Colonic mucosa (tissue), 4 donors: ENCODE measurements around the gene SENP5. TPM values are rescaled to one million over a fixed set of nuclear protein-coding genes. Genes with fewer than 3 reads are reported as not detected.

Experiments
- DNase-seq: peaks from one replicate; pipeline ENCODE4 v3.0.0-alpha.2; 2020
- H3K27ac ChIP-seq: fragments of 200-600 bp; one replicate; pipeline ENCODE4 v1.8.0; 2021
- H3K27me3 ChIP-seq: fragments of 200-600 bp; one replicate; pipeline ENCODE4 v1.8.0; 2021
- H3K36me3 ChIP-seq: fragments of 200-600 bp; one replicate; pipeline ENCODE4 v1.8.0; 2021
- H3K4me1 ChIP-seq: fragments of 200-600 bp; one replicate; pipeline ENCODE4 v1.8.0; 2021; ENCODE audit warnings: mild to moderate bottlenecking
- H3K4me3 ChIP-seq: fragments of 200-600 bp; one replicate; pipeline ENCODE4 v1.8.0; 2021
- H3K9ac ChIP-seq, 2 donors: one replicate each; pipeline ENCODE4 v1.7.0; 2013; ENCODE audit warnings: control low read depth in 2 of 2, low read depth in 2 of 2, low read length in 2 of 2
- H3K9me3 ChIP-seq: fragments of 200-600 bp; one replicate; pipeline ENCODE4 v1.8.0; 2021
- CTCF ChIP-seq: fragments of 200-600 bp; IDR thresholded peaks from one replicate; pipeline ENCODE4 v1.8.0; 2022; ENCODE audit warnings: antibody characterized with exemption, mild to moderate bottlenecking
- intact Hi-C: fragments of 100-400 bp; cut with DNase I; formaldehyde crosslinking; loops from one replicate; pipeline ENCODE4 v1.14.1; 2022
- total RNA-seq, 2 donors: library from RNA; stranded (reverse); fragmentation: NEBNext Ultra II Directional in 1 of 2; extraction: Animal tissue kit (Norgen Biotek cat#: 25700) in 1 of 2; gene quantifications; one replicate each; pipeline ENCODE4 v1.2.1, GENCODE V29; 2021
- donor health status: healthy.
- donor health status: DM: no; HTN: no; CAD: no.
- donor health status: DM: no; HTN: no; CAD: no.

SENP5 gene
- total RNA-seq, 2 donors from 2014 or later, result 22.0 to 25.0 TPM

GRCh38 chr3:196968233-196969133 is 100.8 kb downstream of the SENP5 start, which contains the start of gene PIGZ:
TSS of gene PIGZ (minus strand) at chr3:196968833. CDS start at chr3:196952031, 16,802 bp downstream.
- H3K9me3 ChIP-seq, result no peaks in the 10 kb centered on the region
- peak within 1 kb of the TSS; percentile 78 for H3K4me3 ChIP-seq
- no peaks in the 10 kb centered on the region for H3K27me3 ChIP-seq
- intact Hi-C loops, result loop anchor here (2.0 kb wide), 1 partner anchor 130 kb away; no protein-coding TSS in a partner anchor
- H3K4me1 ChIP-seq, result peaks cover 9% of the 10 kb centered on the region
- H3K27ac ChIP-seq, result peak within 1 kb of the TSS; percentile 82
- peak within 1 kb of the TSS; percentile 79 to 94 for H3K9ac ChIP-seq
- H3K36me3 ChIP-seq, result no peaks in the 10 kb centered on the region
- no peak for TF ChIP-seq CTCF
- peak; percentile 63 for DNase-seq

- Histone ChIP-seq H3K9me3 (no peaks in the 10 kb centered on the region), H3K27me3 (no peaks in the 10 kb centered on the region), H3K36me3 (no peaks in the 10 kb centered on the region), H3K4me1 (peaks cover 9% of the 10 kb centered on the region), H3K9ac (peak overlapping the region; percentile 79 to 94), H3K27ac (peak overlapping the region; percentile 82), H3K4me3 (peak overlapping the region; percentile 78)
- TF ChIP-seq CTCF, result no peak
- intact Hi-C loops, result loop anchor here (2.0 kb wide), 1 partner anchor 130 kb away; no protein-coding TSS in a partner anchor
- DNase-seq, result no peak
Measured at GRCh38 chr3:196969134-196969659, 101.5 kb downstream of the SENP5 start.

GRCh38 chr3:196969660-196970546 is 102.2 kb downstream of the SENP5 start:
- intact Hi-C loops, result loop anchor here (2.0 kb wide), 1 partner anchor 131 kb away; no protein-coding TSS in a partner anchor
- Histone ChIP-seq H3K9me3 (no peaks in the 10 kb centered on the region), H3K9ac (peak overlapping the region in 1 of 2 donors; percentile 94), H3K36me3 (no peaks in the 10 kb centered on the region), H3K4me3 (peak overlapping the region; percentile 78), H3K4me1 (peaks cover 9% of the 10 kb centered on the region), H3K27me3 (no peaks in the 10 kb centered on the region), H3K27ac (peak overlapping the region; percentile 82)
- peak; percentile 68 for DNase-seq
- TF ChIP-seq CTCF, result peak; percentile 78

- Histone ChIP-seq H3K36me3 (no peaks in the 10 kb centered on the region), H3K27ac (no peak overlapping the region), H3K9ac (no peak overlapping the region), H3K4me3 (peak overlapping the region; percentile 78), H3K9me3 (no peaks in the 10 kb centered on the region), H3K27me3 (no peaks in the 10 kb centered on the region), H3K4me1 (peaks cover 9% of the 10 kb centered on the region)
- no peak for TF ChIP-seq CTCF
- intact Hi-C loops, result no loop called here
- no peak for DNase-seq
Measured at GRCh38 chr3:196970547-196971093, 102.9 kb downstream of the SENP5 start.
